Endodermal cell (in vitro differentiated cells): ENCODE results near the gene RBKS. TPM values are rescaled to one million over a fixed set of nuclear protein-coding genes. Genes with fewer than 3 reads are reported as not detected.
A peak's percentile ranks its signal among the peaks of the same experiment; 100 is the strongest.

Source experiments
- DNase-seq: peaks from one replicate; pipeline ENCODE4 v3.0.0-alpha.2; 2017
- H3K27ac ChIP-seq: 2 replicates; pipeline ENCODE4 v1.5.1; 2013; ENCODE audit warnings: mild to moderate bottlenecking, low read depth, low read length, moderate library complexity
- H3K27me3 ChIP-seq: 2 replicates; pipeline ENCODE4 v1.6.1; 2013; ENCODE audit warnings: mild to moderate bottlenecking, low read length, moderate library complexity; ENCODE audit not compliant: insufficient read depth, control insufficient read depth, poor library complexity, severe bottlenecking
- H3K36me3 ChIP-seq: 2 replicates; pipeline ENCODE4 v1.7.0; 2013; ENCODE audit warnings: mild to moderate bottlenecking, low read length, moderate library complexity; ENCODE audit not compliant: control insufficient read depth, insufficient read depth
- H3K4me1 ChIP-seq: one replicate; pipeline ENCODE4 v1.7.0; 2013; ENCODE audit warnings: low read length; ENCODE audit not compliant: control insufficient read depth, insufficient read depth
- H3K4me3 ChIP-seq: 2 replicates; pipeline ENCODE4 v1.5.1; 2013; ENCODE audit warnings: mild to moderate bottlenecking, low read length, moderate library complexity
- H3K9ac ChIP-seq: 2 replicates; pipeline ENCODE4 v1.6.1; 2013; ENCODE audit warnings: mild to moderate bottlenecking, low read length, moderate library complexity; ENCODE audit not compliant: poor library complexity, severe bottlenecking; ENCODE audit errors: extremely low read depth
- H3K9me3 ChIP-seq: 2 replicates; pipeline ENCODE4 v1.6.1; 2013; ENCODE audit warnings: mild to moderate bottlenecking, low read length, moderate library complexity; ENCODE audit not compliant: control insufficient read depth
- H3K27ac Mint-ChIP-seq: 2 replicates; pipeline ENCODE4 v1.8.0; 2020; ENCODE audit warnings: mixed read lengths
- H3K27me3 Mint-ChIP-seq: 2 replicates; pipeline ENCODE4 v1.8.0; 2021; ENCODE audit warnings: mild to moderate bottlenecking, mixed read lengths; ENCODE audit not compliant: insufficient read depth
- H3K36me3 Mint-ChIP-seq: 2 replicates; pipeline ENCODE4 v1.8.0; 2020; ENCODE audit warnings: low read depth, mixed read lengths
- H3K4me1 Mint-ChIP-seq: 2 replicates; pipeline ENCODE4 v1.8.0; 2020; ENCODE audit warnings: mixed read lengths
- H3K4me3 Mint-ChIP-seq: 2 replicates; pipeline ENCODE4 v1.8.0; 2020; ENCODE audit warnings: mild to moderate bottlenecking, moderate library complexity, mixed read lengths
- H3K9me3 Mint-ChIP-seq: 2 replicates; pipeline ENCODE4 v1.8.0; 2020; ENCODE audit warnings: mild to moderate bottlenecking, mixed read lengths
- CTCF ChIP-seq: fragments of 200-600 bp; sonication (generic); conservative IDR thresholded peaks from 2 replicates; pipeline ENCODE4 v1.5.0; 2021; ENCODE audit warnings: antibody characterized with exemption, mild to moderate bottlenecking
- WGBS, 2 experiments: methylation state at CpG; one replicate each; pipeline versions ENCODE4 v1.1.5 to v1.1.7; 2013; ENCODE audit warnings: missing lambda C conversion rate in 2 of 2, mixed read lengths in 1 of 2; ENCODE audit not compliant: insufficient coverage in 1 of 2, insufficient read length in 1 of 2; 5-methylcytosine and 5-hydroxymethylcytosine counted together
- total RNA-seq, 2 donors: library from RNA; stranded (reverse); fragmentation: NEBNext Ultra II Directional in 1 of 2; extraction: Animal tissue kit (Norgen Biotek cat#: 25700) in 1 of 2; gene quantifications; 2 replicates in 1 of 2; 3 replicates in 1 of 2; pipeline ENCODE4 v1.2.1, GENCODE V29; 2021

Gene RBKS
- total RNA-seq, 2 donors from 2014 or later = 4.4 to 4.9 TPM

GRCh38 chr2:27797841-27798240 lies 92.3 kb downstream of the RBKS start:
- WGBS, 2 experiments = 92 to 99% methylated on average over 4 of the region's 4 CpGs
- Histone ChIP-seq H3K9ac (no peak overlapping the region), H3K4me1 (no peaks in the 10 kb centered on the region), H3K27ac (no peak overlapping the region), H3K36me3 (no peaks in the 10 kb centered on the region), H3K4me3 (no peak overlapping the region), H3K9me3 (no peaks in the 10 kb centered on the region), H3K27me3 (no peaks in the 10 kb centered on the region)
- H3K4me1 Mint-ChIP-seq = no peaks in the 10 kb centered on the region
- TF ChIP-seq CTCF = no peak
- no peak for DNase-seq
- H3K4me3 Mint-ChIP-seq = no peak overlapping the region
- H3K9me3 Mint-ChIP-seq = no peaks in the 10 kb centered on the region
- H3K27me3 Mint-ChIP-seq = peaks cover 2% of the 10 kb centered on the region
- no peak overlapping the region for H3K27ac Mint-ChIP-seq
- H3K36me3 Mint-ChIP-seq = no peaks in the 10 kb centered on the region

- WGBS, 2 experiments = 85 to 89% methylated on average over 10 to 11 of the region's 11 CpGs
- H3K27me3 Mint-ChIP-seq = peaks cover 2% of the 10 kb centered on the region
- H3K4me3 ChIP-seq = no peak overlapping the region
- no peaks in the 10 kb centered on the region for H3K9me3 ChIP-seq
- H3K4me3 Mint-ChIP-seq = no peak overlapping the region
- H3K4me1 ChIP-seq = no peaks in the 10 kb centered on the region
- no peaks in the 10 kb centered on the region for H3K36me3 Mint-ChIP-seq
- no peak for DNase-seq
- H3K4me1 Mint-ChIP-seq = no peaks in the 10 kb centered on the region
- TF ChIP-seq CTCF = no peak
- no peak overlapping the region for H3K9ac ChIP-seq
- H3K27ac Mint-ChIP-seq = peak overlapping the region; percentile 29
- H3K27ac ChIP-seq = no peak overlapping the region
- no peaks in the 10 kb centered on the region for H3K36me3 ChIP-seq
- no peaks in the 10 kb centered on the region for H3K9me3 Mint-ChIP-seq
- H3K27me3 ChIP-seq = no peaks in the 10 kb centered on the region
These were observed 93.1 kb downstream of the RBKS start for GRCh38 chr2:27796791-27797765.

GRCh38 chr2:27795868-27796277 lies 94.3 kb downstream of the RBKS start:
- H3K4me3 Mint-ChIP-seq = no peak overlapping the region
- 80 to 86% methylated on average over 2 to 3 of the region's 4 CpGs for WGBS, 2 experiments
- H3K9ac ChIP-seq = no peak overlapping the region
- no peaks in the 10 kb centered on the region for H3K36me3 ChIP-seq
- DNase-seq = no peak
- no peak for TF ChIP-seq CTCF
- H3K4me1 Mint-ChIP-seq = no peaks in the 10 kb centered on the region
- H3K27ac Mint-ChIP-seq = no peak overlapping the region
- no peak overlapping the region for H3K4me3 ChIP-seq
- no peak overlapping the region for H3K27ac ChIP-seq
- peaks cover 2% of the 10 kb centered on the region for H3K27me3 Mint-ChIP-seq
- no peaks in the 10 kb centered on the region for H3K9me3 ChIP-seq
- H3K27me3 ChIP-seq = no peaks in the 10 kb centered on the region
- H3K36me3 Mint-ChIP-seq = no peaks in the 10 kb centered on the region
- no peaks in the 10 kb centered on the region for H3K4me1 ChIP-seq
- no peaks in the 10 kb centered on the region for H3K9me3 Mint-ChIP-seq
